ENCODE data around the gene SMPD3.

The SMPD3 gene

DNA sequence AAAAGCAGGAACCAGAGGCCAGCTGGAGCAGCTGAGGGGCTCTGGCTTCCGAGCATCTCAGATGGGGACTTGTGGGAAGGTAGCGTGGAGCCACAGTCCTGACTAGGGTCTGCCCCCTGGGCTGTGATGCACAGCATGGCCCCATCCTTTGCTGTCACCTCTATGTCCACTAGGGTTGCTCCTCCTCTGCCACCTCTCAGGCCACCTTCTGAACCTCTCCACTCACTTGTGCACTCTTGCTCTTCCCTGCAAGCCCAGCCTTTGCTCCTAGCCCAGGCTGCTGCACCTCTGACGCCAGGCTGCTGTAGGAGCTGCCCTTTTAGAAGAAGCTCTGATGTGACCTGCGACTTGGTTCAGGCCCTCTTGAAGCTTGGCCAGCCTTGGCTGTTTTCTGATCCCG lies 24.3 kb upstream of the SMPD3 start:
- DNase-seq (ENCODE audit: low read depth in 2 of 2) = no peak

DNA sequence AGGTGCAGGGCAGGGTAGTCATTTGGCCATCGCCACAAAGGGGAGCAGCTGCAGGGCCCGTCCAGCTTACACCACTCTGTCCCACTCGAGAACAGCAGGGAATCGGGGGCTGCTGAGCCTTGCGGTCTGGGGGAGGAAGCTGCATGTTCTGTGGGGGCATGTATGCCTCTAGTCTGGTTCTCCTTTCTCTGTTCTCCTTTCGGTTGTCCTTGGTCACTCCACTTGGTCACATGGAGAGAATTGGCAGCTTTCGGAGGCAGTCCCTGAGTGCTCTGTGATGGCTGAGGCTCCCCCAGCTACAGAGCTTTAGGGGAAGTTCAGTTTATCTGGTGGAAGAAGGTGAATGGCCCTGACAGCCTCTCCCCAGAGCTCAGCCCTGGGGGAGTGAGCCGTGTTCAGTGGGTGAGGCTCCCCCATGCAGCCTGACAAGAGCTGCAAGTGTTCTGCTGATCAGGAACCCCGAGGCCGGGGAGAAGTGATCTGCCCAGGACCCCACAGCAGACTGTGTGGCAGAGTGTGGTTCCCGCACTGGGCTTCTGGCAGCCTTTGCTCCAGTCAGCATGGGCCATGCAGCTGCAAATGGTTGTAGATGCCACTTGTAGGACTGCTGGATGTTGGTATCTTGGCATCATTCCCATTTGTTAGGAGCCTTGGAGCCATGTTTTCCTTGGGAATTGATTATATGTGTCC lies 22.3 kb upstream of the SMPD3 start:
- DNase-seq (ENCODE audit: low read depth in 2 of 2) = no peak

DNA sequence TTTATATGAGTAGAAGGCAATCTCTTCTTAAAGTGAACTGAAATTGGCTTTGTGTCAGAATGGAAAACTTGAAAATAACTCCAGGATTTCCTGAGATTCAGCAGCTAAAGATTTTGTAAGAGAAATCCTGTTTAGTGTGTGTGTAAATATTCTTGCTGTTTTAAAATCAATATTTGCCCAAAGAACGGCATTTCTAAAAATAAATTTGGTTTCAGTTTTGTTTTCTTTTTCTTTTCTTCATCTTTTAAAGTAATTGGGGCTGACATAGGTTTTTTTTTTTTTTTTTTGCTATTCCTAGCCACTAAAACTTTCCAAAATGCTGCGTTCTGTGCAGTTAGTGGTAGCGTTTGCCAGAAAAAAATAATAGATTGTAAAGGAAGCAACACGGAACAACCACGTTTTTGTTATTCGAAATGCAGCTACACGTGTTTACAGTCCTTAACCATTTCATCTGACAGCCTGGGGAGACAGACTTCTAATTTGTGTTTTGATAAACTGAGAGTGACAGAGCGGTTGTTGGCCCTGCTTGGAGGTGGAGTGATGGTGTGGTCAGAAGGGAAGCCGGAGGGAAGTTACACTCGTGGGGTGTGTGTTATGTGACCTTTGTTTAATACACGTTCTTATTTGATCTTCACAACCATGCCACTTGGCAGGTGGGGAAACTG lies 21.6 kb upstream of the SMPD3 start:
- DNase-seq (ENCODE audit: low read depth in 2 of 2) = no peak

DNA sequence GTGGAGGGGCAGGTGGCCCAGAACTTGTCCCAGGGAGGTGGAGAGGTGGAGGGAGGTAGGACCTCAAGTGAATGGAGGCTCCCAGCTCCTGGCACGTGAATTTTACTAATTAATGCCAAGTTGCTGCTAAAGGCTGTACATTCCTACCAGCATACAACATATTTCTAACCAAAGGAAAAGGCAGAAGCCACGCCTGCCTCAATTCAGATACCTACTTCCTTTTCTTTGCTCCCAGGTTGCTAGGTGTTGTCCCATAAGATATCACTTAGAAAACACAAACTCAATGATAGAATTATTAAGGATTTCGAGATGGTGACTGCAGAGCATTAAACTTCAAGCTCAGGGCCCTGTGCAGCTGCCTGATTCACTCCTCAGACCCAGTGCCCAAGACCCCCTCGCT lies 20.5 kb upstream of the SMPD3 start:
- no peak for DNase-seq (ENCODE audit: low read depth in 2 of 2)

DNA sequence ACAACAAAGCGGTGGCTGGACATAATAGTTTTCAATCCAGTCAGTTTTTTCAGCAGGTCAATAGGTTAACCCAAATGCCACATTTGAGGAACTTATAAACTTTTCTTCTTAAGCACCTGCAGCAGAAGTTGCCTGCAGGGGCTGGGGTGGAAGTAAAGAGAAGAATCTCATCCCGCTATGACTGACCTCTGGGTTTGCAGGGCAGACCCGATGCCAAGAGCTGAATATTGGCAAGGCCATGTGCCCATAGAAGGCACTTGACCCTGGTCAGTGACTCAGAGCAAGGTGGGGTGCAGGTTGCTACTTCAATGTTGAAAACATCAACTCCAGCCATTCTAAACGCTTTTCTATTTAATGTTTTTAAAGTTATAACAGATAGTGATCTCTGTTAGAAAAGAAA lies 17.9 kb upstream of the SMPD3 start:
- DNase-seq (ENCODE audit: low read depth in 2 of 2) = no peak

DNA sequence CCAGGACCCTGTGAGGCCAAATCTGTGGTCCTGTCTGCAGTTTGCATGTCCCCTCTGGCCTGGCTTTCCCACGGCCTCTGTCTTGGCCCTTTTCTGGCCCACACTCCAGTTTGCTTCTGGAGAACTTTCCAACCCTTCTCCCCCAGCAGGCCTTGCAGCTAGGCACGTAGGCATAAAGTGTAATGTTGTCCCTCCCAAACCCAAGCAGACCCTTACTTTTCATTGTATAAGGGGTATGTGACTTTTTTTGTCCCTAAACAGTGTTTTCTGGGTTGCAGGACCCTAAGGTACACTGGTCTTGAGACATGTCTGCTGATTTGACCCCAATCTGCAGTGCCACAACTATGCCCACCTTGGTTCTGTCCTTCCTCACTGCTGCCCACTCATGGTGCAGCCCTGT lies 15.6 kb upstream of the SMPD3 start:
- DNase-seq (ENCODE audit: low read depth in 2 of 2) = no peak

DNA sequence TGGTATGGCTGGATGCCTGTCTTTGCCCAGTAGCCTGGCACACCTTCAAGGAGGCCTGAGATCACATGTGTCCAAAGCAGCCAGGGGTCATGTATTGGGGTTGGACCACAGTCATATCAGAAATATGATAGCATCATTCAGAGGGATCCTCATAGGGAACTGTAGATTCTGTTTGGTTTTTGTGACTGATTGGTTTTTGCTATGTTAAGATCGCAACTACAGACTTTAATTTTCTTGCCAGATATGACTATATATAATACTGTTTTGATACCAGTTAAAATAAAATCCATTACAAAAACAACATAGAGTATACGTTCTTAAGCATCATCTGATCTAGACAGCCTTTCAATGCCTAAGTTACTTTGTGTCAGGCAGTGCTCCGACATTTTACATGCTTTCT lies 11.8 kb upstream of the SMPD3 start:
- no peak for DNase-seq (ENCODE audit: low read depth in 2 of 2)

DNA sequence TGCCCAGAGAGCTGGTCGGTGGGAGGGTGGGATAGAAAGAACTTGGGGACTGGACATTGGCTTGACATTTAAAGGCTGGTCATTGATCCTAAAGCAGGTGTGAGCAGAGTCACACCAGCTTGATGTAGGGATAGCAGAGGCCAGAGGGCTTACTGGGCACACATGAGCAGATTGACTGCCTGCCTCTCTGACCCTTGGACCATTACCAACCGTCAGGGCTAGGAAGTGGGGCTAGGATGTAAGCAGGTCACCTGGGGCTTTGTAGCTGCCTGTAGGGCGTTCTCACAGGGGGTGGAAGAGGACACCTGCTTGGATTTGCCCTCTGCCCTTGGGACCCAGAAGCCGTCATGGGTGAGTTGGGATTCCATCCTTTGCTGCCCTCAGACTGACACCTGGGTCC lies 11.1 kb upstream of the SMPD3 start:
- no peak for DNase-seq (ENCODE audit: low read depth in 2 of 2)

DNA sequence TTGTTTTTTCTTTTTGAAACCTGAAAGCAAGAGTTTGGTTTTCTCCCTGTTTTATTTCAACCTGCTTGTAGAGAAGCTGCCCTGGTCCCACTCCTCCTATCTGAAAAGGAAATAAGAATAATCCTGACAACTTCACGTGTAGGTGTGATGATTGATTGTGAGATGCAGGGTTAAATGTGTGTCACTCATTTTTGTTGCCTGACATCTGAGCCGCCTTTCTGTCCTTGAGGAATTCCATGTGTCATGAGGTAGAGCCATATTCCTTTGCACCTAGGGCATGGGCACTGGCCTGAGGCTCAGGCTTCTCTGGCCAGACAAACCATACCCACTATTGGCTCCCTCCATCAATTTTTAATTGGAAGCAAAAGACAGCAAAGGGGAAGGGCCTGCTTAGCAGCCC lies 10.2 kb upstream of the SMPD3 start:
- no peak for DNase-seq (ENCODE audit: low read depth in 2 of 2)

DNA sequence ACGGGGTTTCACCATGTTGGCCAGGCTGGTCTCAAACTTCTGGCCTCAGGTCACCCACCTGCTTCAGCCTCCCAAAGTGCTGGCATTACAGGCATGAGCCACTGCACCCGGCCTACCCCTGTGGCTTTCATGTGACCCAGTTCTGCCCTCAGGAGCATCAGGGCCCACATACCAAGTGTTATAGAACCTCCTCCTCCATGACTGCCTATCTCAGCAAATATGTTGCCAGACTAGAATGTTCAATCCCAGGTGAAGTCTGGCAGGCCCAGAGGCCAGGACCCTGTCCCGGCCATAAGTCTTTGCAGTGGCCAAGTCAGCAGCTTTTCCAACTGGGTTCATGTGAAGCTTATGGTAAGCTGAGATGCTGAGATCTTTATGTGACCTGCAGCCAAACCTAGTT lies 9.8 kb upstream of the SMPD3 start:
- DNase-seq (ENCODE audit: low read depth in 2 of 2) = no peak

DNA sequence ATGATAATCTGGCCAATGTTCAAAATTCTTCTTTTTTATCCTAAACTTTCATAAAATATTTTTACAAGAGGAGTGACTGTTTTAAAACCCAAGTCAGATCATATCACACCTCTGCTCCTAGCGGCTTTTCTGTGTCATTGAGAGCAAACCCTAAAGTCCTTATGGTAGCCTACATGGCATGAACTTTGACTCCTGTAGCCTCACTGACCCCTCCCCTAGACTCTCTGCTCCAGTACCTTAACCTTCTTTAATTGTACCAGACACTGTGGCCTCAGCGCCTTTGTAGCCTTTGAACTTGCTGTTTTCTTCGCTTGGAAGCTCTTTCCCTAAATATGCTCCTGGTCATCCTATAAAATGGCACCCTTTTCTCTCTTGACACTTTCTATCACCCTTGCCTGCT lies 7.3 kb upstream of the SMPD3 start:
- DNase-seq (ENCODE audit: low read depth in 2 of 2) = no peak

DNA sequence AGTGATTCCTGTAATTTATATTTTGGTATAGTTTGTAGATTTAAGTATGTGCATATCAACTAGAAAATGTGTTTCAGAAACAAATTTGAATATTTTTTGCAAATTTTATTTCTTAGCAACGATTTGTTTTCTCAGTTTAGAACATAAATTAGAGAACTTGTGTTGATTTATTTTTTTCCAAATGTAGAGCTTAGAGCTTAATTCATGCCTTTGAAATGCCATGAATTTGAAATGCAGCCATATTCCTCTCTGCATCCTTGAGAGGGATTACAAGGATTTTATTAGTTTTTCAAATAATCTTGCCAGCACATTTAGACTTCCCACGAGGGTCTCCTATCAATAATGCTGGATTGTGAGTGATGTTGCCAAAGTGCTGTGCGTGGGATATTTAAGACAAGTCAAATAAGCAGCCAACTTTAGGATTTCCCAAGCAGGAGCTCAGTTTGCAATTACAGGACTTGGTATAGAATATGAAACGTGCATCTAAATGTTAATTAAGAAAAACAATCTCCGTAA lies 6.7 kb upstream of the SMPD3 start:
- DNase-seq (ENCODE audit: low read depth in 2 of 2) = no peak

DNA sequence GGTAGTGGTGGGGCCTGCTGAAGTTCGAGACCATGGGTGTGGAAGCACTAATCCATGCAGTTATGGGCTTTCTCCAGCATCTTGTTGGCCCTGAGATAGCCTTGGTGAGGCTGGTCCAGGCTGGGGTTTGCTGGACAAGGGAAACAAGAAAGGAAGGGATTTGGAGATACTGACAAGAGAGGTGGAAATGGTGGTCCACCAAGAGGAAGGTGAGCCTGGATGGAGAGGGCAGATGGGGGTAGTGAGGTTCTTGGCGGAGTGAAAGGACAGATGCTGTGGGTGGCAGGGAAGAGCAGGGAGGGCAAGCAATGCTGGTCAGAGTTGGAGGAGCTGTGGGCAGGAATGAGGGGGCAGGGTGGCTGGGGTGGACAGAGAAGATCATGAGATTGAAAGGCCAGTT lies 5.5 kb upstream of the SMPD3 start:
- DNase-seq (ENCODE audit: low read depth in 2 of 2) = no peak

DNA sequence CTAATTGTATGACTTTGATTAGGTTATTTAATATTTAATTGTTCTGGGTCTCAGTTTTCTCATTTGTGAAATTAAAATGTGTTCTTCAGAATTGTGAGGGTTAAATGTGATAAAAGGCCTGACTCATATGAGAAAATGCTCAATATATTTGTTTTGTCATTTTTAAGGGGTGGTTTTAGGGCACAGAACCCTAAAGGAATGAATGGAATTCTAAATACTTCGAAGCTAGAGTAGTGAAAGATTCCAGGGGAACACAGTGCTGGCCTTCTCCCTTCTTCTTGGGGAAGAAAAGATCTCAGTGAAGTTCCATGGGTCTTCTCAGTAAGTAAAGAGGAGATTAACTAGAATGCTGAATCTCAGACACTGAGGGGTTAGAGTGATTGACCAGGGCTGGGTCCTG lies 3.9 kb upstream of the SMPD3 start:
- DNase-seq (ENCODE audit: low read depth in 2 of 2) = no peak

DNA sequence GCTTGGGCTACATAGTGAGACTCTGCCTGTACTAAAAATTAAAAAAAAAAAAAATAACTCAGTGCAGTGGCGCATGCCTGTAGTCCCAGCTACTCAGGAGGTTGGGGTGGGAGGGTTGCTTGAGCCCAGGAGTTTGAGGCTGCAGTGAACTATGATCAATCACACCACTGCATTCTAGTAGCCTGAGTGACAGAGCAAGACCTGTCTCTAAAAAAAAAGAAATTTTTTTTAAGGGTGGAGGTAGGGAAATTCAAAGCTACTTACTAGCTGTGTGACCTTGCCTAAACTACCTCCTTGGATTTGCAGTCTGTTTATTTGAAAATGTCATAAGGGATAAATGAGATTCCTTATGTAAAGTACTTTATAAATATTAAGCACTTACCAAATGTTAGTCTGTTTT lies 3.4 kb upstream of the SMPD3 start:
- DNase-seq (ENCODE audit: low read depth in 2 of 2) = no peak

DNA sequence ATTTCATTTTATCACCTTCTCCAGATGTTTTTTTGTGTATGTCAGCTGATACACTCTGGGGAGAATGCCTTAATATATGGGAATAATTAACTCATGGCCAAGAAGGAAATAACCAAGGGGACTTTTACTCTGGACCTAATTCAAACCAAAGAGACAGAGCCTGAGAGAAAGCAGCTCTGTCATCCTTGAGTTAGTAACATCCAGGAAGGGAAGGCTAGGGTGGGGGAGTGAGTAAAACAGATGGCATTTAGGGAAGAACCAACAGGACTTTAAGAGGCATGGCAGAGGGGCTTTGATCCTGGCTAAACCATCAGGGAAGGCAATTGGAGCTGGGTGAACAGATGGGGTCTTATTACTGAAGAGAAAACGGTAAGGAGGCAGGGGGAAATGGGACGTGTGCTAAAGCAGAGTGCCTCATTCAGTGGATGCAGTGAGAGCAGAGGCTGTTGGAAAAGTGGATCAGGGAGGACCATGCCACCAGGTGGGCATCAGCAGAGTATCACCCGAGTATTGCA lies 2.5 kb upstream of the SMPD3 start:
- DNase-seq (ENCODE audit: low read depth in 2 of 2) = no peak

DNA sequence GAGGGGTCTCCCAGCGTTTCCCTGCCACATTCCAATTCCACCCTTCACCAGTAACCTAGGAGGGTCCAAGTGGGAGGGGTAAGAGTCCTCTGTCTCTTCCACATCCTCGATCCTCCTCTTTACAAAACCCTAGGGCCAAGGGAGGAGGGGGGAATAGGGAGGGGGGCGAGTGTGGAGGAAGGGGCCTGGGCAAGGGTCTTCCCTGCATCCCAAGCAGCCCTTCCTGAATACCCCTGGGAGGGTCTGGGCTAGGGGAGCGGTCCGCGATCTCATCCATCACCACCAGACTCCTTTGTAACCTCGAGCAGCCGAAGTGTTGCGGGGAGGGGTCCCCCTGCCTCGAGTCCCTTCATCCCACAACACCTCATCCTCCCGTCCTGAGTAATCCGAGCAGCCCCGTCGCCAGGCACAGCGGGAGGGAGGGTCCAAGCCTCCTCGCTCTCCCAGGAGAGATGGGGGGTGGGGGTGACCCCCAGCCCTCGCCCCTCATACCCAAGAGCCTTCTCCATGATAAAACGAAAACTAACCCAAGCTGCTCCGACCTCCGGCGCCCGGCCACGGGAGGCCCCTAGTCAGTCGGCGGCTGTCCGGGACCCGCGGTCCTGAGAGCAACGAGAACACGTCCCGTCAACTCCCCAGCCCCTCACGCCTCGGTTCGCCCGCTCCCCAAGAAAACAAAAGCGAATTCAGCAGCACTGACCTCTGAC lies 502 bp downstream of the SMPD3 start:
- DNase-seq (ENCODE audit: low read depth in 2 of 2) = no peak

DNA sequence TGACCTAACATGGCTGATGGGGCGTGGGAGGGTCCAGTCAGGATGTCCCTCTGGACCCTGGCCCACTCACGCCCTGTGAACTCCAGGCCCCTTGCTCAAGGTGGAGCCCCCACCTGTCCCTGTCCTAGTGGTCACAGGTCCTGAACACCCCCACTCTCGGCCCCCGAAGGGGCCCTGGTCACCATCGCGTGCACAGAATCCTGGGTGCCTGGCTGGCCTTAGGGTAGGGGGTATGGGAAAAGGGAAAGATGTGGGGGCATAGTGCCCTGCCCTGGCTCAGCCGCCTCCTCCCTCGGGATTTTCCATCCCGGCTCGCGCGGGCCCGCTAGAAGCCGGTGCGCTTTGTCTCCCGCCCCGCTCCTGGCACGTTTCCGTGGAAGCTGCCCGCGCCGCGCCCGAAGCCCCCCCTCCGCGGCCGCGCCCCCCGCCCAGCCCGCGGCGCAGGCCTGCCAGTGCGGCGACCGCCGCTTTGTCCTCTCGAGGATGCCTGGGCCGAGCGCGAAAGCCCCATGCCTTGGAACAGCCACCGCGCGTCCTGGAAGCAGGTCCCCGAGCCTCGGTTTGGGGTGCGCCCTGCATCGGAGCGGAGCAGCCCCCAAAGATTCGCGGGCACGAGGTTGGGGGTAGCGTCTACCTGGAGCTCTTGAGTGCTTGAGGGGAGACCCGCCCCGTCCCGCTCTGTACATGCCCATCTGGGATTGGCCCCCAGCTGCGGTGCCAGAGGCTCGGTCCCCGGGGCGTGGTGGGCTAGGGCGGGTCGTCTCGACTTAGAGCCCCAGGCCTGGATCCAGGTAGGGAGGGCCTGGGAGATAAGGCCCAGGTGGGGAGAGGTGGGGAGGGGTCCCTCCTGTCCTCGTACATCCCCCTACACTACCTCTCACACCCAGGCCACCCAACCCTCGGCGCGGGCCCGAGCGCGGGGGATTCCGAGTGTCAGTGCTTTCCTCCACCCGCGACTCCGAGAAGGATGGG lies 1.3 kb downstream of the SMPD3 start:
- no peak for DNase-seq (ENCODE audit: low read depth in 2 of 2)

DNA sequence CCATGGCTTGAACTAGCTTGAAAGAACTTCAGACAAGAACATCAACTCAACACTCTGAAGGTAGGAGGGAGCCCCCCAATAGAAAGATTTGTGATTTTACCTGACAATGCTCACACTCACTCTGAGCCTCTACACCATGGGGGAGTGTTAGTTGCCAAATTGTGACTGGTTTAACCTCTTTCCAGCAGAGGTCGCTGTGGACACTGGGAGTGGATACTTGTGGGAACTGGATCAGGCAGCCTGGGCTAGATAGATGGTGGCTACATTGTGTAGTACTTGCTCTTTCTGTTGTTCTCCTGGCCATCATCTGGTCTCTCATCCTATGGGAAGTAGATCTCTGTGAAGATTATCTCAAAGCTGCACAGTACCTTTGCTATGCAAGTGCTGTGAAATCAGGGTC lies 2.9 kb downstream of the SMPD3 start:
- no peak for DNase-seq (ENCODE audit: low read depth in 2 of 2)

DNA sequence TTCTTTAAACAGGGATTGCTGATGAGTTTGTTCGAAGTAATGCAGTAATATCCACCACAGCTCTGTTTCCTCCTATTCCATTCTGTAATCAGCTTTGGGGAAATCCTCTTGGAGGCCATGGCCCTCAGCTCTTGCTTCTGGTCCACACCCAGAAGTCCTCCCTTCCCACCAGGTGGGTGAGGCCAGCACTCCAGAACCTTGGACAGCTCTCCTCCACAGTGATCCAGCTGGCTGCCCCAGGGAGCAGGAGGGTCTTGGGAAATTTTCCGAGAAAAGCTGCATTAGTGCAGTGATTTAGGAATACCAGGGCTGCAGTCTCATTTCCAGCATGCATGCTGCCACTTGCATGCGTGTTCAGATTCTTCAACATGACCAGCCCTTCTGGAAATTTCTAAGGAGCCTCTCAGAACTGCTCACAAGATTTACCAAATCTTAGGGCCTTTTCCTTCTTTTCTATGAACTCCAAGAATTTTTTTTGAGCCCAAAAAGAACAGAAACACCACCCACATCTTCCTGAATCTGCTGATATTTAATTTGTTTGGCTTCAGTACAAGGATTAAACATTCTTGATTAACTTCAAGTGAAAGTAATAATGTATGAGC lies 4.2 kb downstream of the SMPD3 start:
- DNase-seq (ENCODE audit: low read depth in 2 of 2) = no peak

DNA sequence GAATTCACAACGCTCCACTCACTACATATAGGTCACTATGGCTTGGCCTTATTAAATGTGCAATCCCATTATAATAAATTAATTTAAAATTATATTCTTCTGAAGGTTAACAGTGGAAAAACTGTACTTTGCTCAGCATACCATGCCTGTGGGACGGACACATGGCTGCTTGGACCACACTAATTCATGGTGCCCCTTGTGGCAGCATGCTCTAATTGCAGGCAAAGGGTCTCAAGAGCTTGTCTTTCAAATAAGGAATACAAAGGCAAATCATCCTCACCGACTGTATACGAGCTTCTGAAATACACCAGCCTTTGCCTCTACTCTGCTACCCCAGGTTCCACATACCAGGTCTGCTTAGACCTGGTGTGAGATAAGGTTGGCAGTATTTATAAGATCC lies 11.7 kb downstream of the SMPD3 start:
- DNase-seq (ENCODE audit: low read depth in 2 of 2) = no peak
